Activated naive CD8-positive, alpha-beta T cell treated with anti-CD3 and anti-CD28 coated beads, Interleukin-2, amount 10 ng/mL, durations not matched to agents 7 days and 5 days (primary cell): ENCODE measurements around the gene CMSS1. TPM values are rescaled to one million over a fixed set of nuclear protein-coding genes. Genes with fewer than 3 reads are reported as not detected.
"Not testable (repeated sequence)": the region's sequence is repeated elsewhere in the genome, so short reads cannot be mapped to it uniquely, and the experiment has no call there.

ENCODE experiments used
- ATAC-seq: fragments of 150-1000 bp; cut with Tn5 transposase; one replicate; pipeline ENCODE4 v1.10.0; 2021; ENCODE audit warnings: low read depth, moderate library complexity
- POLR2A ChIA-PET: fragments of 350-600 bp; sonication (Branson Sonifier 250); formaldehyde crosslinking; loops from one replicate; lab custom pipeline; 2021; ENCODE audit warnings: antibody characterized with exemption; lab: Charles Lee
- DNase-seq: peaks from one replicate; pipeline ENCODE4 v3.0.0; 2021
- H3K27ac Mint-ChIP-seq: one replicate; pipeline ENCODE4 v1.8.0; 2022; ENCODE audit warnings: mild to moderate bottlenecking, mixed read lengths
- H3K27me3 Mint-ChIP-seq: one replicate; pipeline ENCODE4 v1.8.0; 2022; ENCODE audit warnings: mild to moderate bottlenecking, moderate library complexity, mixed read lengths
- H3K36me3 Mint-ChIP-seq: one replicate; pipeline ENCODE4 v1.8.0; 2021; ENCODE audit warnings: mild to moderate bottlenecking, mixed read lengths
- H3K4me1 Mint-ChIP-seq: one replicate; pipeline ENCODE4 v1.8.0; 2021; ENCODE audit warnings: mixed read lengths
- H3K4me3 Mint-ChIP-seq: one replicate; pipeline ENCODE4 v1.8.0; 2022; ENCODE audit warnings: mild to moderate bottlenecking, moderate library complexity, mixed read lengths
- H3K9me3 Mint-ChIP-seq: one replicate; pipeline ENCODE4 v1.8.0; 2021; ENCODE audit warnings: mixed read lengths
- total RNA-seq, 2 experiments: library from RNA; stranded (reverse); gene quantifications; one replicate each; pipeline ENCODE4 v1.2.3, GENCODE V29; 2021

Gene CMSS1
- total RNA-seq, 2 experiments from 2014 or later = 24.2 to 31.8 TPM

DNA sequence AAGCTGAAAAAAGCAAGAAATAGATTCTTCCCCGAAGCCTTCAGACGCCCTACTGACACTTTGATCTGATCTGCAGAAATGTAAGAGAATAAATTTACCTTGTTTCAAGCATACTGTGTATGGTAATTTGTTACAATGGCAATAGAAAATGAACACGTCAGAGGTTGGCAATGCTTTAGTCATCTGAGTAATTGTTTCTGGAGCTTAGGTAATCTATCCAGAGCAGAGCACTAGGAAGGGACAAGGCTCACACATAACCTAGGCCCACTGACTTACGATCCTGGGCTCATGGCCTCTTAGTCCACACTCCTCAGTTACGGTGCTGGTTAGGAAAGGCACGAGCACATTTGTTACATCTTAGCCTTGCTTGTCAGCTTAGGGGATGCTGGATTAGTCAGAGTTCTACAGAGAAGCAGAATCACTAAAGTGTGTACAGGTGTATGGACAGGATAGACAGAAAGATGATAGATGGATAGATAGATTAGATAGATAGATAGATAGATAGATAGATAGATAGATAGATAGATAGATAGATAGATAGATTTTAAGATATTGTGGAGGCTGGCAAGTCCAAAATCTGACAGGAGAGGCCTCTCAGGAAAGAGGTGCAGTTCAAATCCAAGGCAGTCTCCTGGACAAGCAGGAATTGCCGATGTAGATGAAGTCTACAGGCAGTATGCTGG is 396.4 kb downstream of the CMSS1 start:
- no peak for DNase-seq
- Mint-ChIP-seq H3K9me3 (peaks cover 7% of the 10 kb centered on the region), H3K27ac (no peak overlapping the region), H3K27me3 (peaks cover 18% of the 10 kb centered on the region), H3K4me1 (peaks cover 19% of the 10 kb centered on the region), H3K36me3 (peaks cover 16% of the 10 kb centered on the region), H3K4me3 (no peak overlapping the region)
- POLR2A ChIA-PET = interaction anchor here (0.6 kb wide), 1 partner anchor 20 kb away, joined by 4 read pairs; no protein-coding TSS in a partner anchor
- ATAC-seq = no peak

DNA sequence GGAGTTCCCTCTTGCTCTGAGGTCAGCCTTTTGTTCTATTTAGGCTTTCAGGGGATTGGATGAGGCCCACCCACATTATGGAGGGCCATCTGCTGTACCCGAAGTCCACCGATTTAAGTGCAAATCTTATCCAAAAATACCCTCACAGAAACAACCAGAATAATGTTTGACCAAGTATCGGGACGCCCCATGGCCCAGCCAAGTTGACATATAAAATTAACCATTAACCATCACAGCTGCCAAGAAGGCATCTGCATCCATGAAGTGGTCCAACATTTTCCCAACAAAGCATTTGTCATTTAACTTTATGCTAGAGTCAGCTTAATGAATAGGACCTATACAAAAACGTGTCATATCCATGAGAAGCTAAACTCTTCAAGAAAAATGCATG is 396.9 kb downstream of the CMSS1 start:
- peaks cover 21% of the 10 kb centered on the region for H3K36me3 Mint-ChIP-seq
- no peak overlapping the region for H3K27ac Mint-ChIP-seq

DNA sequence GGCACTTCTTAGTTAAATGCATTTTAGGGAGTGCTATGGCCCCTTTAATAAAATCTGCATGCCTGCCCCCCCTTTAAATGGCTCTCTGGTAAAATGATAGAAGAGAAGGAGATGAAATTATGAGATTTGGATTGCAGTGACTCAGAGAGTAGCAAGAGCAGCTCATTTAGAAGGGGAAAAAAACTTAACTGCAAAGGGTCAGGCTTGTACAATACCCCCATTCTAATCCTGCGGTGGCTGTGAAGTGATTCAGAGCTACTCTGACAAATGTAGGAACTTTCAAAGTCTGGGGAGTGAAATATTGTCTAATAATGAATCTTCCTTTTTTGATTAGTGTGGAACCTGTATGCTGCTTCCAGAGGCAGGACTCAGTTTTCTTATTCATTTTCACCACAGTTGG is 399.1 kb downstream of the CMSS1 start:
- ATAC-seq (no peak), DNase-seq (no peak)
- H3K27me3 Mint-ChIP-seq = peaks cover 23% of the 10 kb centered on the region
- no peak overlapping the region for H3K27ac Mint-ChIP-seq
- H3K4me1 Mint-ChIP-seq = peaks cover 13% of the 10 kb centered on the region
- peaks cover 11% of the 10 kb centered on the region for H3K9me3 Mint-ChIP-seq
- POLR2A ChIA-PET = no interaction called here
- H3K4me3 Mint-ChIP-seq = no peak overlapping the region
- peaks cover 19% of the 10 kb centered on the region for H3K36me3 Mint-ChIP-seq

More for the DNA sequence above, 396.9 kb downstream of the CMSS1 start:
- Mint-ChIP-seq H3K27me3 (peaks cover 23% of the 10 kb centered on the region), H3K4me1 (peaks cover 18% of the 10 kb centered on the region), H3K9me3 (peaks cover 12% of the 10 kb centered on the region), H3K4me3 (no peak overlapping the region)
- POLR2A ChIA-PET = interaction anchor here (0.6 kb wide), 1 partner anchor 20 kb away, joined by 4 read pairs; no protein-coding TSS in a partner anchor
- ATAC-seq (no peak), DNase-seq (no peak)

DNA sequence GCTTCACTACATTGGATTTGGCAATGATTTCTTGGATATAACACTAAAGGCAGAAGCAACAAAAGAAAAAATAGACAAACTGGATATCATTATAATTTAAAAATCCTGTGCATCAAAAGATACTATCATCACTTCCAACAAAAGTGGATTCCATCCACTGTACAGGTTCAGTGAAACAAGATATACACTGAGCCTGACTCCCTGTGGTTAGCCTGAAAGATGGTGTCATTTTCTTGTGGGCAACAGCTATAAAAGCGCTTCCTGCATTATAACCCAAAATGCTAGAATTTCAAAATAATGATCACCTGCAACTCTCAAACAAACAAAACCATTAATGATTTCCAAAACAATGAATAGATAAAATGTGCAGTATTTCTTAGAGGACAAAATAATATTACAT is 403.5 kb downstream of the CMSS1 start:
- peak; percentile 58 for ATAC-seq
- Mint-ChIP-seq H3K36me3 (peaks cover 16% of the 10 kb centered on the region), H3K27me3 (peaks cover 25% of the 10 kb centered on the region), H3K27ac (no peak overlapping the region), H3K9me3 (peaks cover 11% of the 10 kb centered on the region), H3K4me1 (peaks cover 13% of the 10 kb centered on the region), H3K4me3 (no peak overlapping the region)
- POLR2A ChIA-PET = no interaction called here
- DNase-seq = no peak

DNA sequence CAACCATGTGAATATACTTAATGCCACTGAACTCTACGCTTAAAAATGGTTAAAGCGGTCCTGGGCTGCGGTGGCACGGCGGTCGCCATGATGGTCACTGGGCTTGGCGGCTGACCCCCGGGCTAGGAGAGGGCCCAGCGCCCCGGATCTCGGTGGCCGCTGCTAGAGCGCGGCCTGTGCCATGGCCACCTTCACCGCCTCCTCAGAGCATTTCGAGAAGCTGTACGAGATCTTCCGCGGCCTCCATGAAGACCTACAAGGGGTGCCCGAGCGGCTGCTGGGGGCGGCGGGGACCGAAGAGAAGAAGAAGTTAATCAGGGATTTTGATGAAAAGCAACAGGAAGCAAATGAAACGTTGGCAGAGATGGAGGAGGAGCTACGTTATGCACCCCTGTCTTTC is 407.5 kb downstream of the CMSS1 start:
- Mint-ChIP-seq H3K4me3 (no peak overlapping the region), H3K9me3 (peaks cover 5% of the 10 kb centered on the region), H3K4me1 (peaks cover 17% of the 10 kb centered on the region), H3K27me3 (peaks cover 8% of the 10 kb centered on the region), H3K27ac (no peak overlapping the region), H3K36me3 (peaks cover 3% of the 10 kb centered on the region)
- no peak for DNase-seq
- ATAC-seq = no peak
- POLR2A ChIA-PET = interaction anchor here (0.6 kb wide), 1 partner anchor 151 kb away, joined by 3 read pairs; no protein-coding TSS in a partner anchor

DNA sequence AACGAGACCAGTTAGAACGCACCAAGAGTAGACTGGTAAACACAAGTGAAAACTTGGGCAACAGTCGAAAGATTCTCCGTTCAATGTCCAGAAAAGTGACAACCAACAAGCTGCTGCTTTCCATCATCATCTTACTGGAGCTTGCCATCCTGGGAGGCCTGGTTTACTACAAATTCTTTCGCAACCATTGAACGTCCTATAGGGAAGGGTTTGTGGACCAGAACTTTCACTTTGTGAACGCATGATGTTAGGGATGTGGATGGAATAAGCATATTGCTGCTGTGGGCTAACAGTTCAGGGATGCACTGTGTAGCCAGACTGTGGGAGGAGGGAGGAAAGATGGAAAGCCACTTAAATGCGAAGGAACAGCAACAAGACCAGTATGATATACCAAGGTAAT is 408.2 kb downstream of the CMSS1 start:
- ATAC-seq (no peak), DNase-seq (no peak)
- Mint-ChIP-seq H3K27me3 (peaks cover 8% of the 10 kb centered on the region), H3K27ac (no peak overlapping the region), H3K9me3 (peaks cover 5% of the 10 kb centered on the region), H3K4me3 (no peak overlapping the region), H3K36me3 (peaks cover 6% of the 10 kb centered on the region), H3K4me1 (peaks cover 14% of the 10 kb centered on the region)
- POLR2A ChIA-PET = no interaction called here

DNA sequence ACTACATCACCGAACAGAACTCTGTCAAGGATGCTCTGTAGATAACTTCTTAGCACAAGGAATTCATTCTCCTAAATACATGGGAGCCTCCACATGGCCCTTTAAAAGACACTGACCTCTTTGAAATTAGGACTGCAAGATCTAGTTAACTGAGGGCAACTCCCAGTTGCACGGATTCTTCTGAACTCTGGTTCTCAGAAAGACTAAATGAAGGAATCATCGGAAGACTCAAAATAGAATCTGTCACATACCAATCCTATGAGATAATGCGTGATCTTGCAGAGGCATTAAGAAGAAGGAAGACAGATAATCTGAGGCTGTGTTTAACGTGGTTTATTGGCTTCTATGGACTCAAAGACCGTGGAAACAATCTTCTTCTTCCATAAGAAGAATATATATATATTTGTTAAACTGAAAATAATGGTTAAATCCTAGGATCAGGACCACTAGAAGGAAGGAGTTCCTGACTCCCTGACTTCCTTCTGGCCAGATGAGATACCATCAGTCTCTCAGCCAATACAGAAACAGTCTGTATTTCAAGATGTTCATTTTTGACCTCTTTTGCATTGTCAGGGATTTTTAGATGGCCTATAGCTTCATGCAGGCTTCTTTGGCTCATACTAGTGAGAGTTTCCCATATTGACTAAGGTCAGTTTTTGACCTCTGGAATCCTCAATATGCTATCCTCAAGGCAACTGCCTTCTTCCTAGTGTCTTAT is 409.2 kb downstream of the CMSS1 start:
- Mint-ChIP-seq H3K4me1 (peaks cover 9% of the 10 kb centered on the region), H3K36me3 (peaks cover 4% of the 10 kb centered on the region), H3K9me3 (peaks cover 5% of the 10 kb centered on the region), H3K27ac (no peak overlapping the region), H3K27me3 (peaks cover 11% of the 10 kb centered on the region), H3K4me3 (no peak overlapping the region)
- DNase-seq (no peak), ATAC-seq (no peak)
- POLR2A ChIA-PET = no interaction called here

DNA sequence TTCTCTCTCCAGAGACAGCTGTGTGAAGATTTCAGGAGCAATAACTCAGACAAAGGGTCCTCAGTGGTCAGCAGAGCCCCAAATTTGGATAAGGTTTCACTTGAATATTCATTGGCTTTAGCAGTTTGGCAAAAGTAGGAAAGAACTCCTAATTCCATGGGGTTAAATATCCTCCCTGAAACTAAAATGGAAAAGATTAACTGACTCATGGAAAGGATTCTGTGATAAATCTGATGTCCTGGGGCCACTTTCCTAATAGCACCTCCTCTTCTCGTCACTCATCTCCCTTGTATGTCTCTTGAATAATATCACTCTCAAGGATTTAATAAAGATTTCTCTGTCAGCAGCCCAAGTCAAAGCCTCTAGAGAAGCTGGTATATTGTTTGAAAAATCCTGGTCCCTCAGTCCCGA is 409.9 kb downstream of the CMSS1 start:
- H3K27ac Mint-ChIP-seq = no peak overlapping the region
- POLR2A ChIA-PET = no interaction called here
- ATAC-seq (no peak), DNase-seq (no peak)
- peaks cover 4% of the 10 kb centered on the region for H3K36me3 Mint-ChIP-seq
- H3K4me3 Mint-ChIP-seq = no peak overlapping the region
- H3K27me3 Mint-ChIP-seq = peaks cover 12% of the 10 kb centered on the region
- peaks cover 5% of the 10 kb centered on the region for H3K9me3 Mint-ChIP-seq
- H3K4me1 Mint-ChIP-seq = peaks cover 9% of the 10 kb centered on the region

DNA sequence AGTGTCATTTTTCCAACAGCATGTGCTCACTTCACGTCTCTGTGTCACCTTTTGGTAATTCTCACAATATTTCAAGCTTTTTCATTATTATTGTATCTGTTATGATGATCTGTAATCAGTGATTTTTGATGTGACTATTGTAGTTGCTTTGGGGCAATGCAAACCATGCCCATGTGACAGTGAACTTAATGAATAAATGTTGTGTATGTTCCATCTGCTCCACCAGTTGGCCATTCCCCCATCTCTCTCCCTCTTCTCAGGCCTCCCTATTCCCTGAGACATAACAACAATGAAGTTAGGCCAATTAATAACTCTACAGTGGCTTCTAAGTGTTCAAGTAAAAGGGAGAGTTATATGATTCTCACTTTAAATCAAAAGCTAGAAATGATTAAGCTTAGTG is 410.6 kb downstream of the CMSS1 start:
- no peak for ATAC-seq
- no peak overlapping the region for H3K4me3 Mint-ChIP-seq
- H3K27me3 Mint-ChIP-seq = peaks cover 9% of the 10 kb centered on the region
- peaks cover 7% of the 10 kb centered on the region for H3K4me1 Mint-ChIP-seq
- POLR2A ChIA-PET = interaction anchor here (1.3 kb wide), 1 partner anchor 10 kb away, joined by 4 read pairs; no protein-coding TSS in a partner anchor
- no peak for DNase-seq
- H3K27ac Mint-ChIP-seq = no peak overlapping the region
- peaks cover 4% of the 10 kb centered on the region for H3K36me3 Mint-ChIP-seq
- peaks cover 5% of the 10 kb centered on the region for H3K9me3 Mint-ChIP-seq

DNA sequence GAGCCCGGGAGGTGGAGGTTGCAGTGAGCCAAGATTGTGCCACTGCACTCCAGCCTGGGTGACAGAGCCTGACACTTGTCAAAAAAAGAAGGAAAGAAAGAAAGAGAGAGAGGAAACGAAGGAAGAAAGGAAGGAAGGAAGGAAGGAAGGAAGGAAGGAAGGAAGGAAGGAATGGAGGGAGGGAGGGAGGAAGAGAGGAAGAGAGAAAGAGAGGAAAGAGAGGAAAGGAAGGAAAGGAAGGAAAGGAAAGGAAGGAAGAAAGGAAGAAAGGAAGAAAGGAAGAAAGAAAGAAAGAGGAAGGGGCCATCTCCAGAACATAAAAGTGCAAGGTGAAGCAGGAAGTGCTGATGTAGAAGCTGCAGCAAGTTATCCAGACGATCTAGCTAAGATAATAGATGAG is 411.5 kb downstream of the CMSS1 start:
- not testable (repeated sequence) for DNase-seq, H3K4me3 Mint-ChIP-seq, H3K27me3 Mint-ChIP-seq, ATAC-seq, H3K36me3 Mint-ChIP-seq, H3K4me1 Mint-ChIP-seq, H3K9me3 Mint-ChIP-seq
- peak overlapping the region; percentile 47 for H3K27ac Mint-ChIP-seq
- POLR2A ChIA-PET = interaction anchor here (1.3 kb wide), 1 partner anchor 10 kb away, joined by 4 read pairs; no protein-coding TSS in a partner anchor

DNA sequence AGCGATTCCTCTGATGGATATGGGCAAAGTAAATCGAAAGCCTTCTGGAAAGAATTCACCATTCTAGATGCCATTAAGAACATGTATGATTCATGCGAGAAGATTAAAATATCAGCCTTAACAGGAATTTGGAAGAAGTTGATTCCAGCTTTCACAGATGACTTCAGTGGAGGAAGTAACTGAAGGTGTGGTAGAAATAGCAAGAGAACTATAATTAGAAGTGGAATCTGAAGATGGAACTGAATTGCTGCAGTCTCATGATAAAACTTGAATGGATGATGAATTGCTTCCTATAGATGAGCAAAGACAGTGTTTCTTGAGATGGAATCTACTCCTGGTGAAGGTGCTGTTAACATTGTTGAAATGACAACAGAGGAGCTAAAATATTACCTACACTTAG is 413.0 kb downstream of the CMSS1 start:
- peaks cover 18% of the 10 kb centered on the region for H3K27me3 Mint-ChIP-seq
- ATAC-seq (no peak), DNase-seq (no peak)
- peaks cover 6% of the 10 kb centered on the region for H3K36me3 Mint-ChIP-seq
- peaks cover 5% of the 10 kb centered on the region for H3K9me3 Mint-ChIP-seq
- peaks cover 7% of the 10 kb centered on the region for H3K4me1 Mint-ChIP-seq
- no peak overlapping the region for H3K27ac Mint-ChIP-seq
- no peak overlapping the region for H3K4me3 Mint-ChIP-seq
- POLR2A ChIA-PET = no interaction called here
